NCI-H1436 (cell line): ENCODE results near the gene NAV1.
"Not testable (repeated sequence)": the region's sequence is repeated elsewhere in the genome, so short reads cannot be mapped to it uniquely, and the experiment has no call there.

Source experiments
- DNase-seq: peaks from one replicate; lab custom pipeline; 2025; lab: John Stamatoyannopoulos, UW

Gene NAV1

DNA sequence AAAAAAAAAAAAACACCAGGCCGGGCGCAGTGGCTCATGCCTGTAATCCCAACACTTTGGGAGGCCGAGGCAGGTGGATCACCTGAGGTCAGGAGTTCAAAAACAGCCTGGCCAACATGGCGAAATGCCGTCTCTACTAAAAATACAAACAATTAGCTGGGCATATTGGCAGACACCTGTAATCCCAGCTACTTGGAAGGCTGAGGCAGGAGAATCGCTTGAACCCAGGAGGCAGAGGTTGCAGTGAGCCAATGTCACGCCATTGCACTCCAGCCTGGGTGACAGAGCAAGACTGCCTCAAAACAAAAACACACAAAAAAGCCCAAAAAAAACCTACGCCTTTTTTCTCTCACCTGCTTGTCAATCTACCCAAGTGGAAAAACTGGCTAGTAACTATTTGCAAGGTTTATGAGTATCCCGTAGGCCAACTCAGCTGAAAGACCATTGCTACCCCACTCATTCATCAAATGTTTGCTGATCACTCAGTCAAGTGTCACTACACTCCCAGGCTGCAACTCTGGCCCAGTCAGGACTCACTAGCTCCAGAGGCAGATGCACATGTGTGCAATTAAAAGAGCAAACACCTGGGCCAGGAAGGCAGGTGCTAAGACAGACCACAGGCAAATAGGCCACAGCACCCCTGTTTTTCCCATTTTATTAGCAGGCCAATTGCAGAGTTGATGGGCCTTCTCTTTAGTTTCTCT, 34.0 kb upstream of the NAV1 start:
- no peak for DNase-seq

GRCh38 chr1:201505503-201505890, 33.4 kb upstream of the NAV1 start:
- DNase-seq, result no peak

DNA sequence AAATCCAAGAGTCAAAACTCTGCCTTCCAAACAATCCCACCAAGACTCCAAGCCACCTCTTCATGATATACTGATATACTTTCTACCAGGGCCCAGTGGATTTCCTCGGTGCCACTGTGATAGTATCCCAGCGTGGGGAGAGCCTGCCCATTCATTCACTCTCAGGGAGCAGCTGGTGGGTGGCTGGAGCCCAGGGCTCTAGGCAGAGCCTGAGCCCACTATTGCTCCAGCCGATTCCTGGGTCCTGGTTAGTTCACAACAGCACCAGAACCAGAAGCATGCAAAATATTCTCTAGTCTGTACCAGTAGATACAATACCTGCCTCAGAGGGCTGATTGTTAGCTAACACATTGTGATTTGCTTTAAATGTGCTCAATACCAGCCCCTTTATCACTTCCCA, 32.8 kb upstream of the NAV1 start:
- no peak for DNase-seq

DNA sequence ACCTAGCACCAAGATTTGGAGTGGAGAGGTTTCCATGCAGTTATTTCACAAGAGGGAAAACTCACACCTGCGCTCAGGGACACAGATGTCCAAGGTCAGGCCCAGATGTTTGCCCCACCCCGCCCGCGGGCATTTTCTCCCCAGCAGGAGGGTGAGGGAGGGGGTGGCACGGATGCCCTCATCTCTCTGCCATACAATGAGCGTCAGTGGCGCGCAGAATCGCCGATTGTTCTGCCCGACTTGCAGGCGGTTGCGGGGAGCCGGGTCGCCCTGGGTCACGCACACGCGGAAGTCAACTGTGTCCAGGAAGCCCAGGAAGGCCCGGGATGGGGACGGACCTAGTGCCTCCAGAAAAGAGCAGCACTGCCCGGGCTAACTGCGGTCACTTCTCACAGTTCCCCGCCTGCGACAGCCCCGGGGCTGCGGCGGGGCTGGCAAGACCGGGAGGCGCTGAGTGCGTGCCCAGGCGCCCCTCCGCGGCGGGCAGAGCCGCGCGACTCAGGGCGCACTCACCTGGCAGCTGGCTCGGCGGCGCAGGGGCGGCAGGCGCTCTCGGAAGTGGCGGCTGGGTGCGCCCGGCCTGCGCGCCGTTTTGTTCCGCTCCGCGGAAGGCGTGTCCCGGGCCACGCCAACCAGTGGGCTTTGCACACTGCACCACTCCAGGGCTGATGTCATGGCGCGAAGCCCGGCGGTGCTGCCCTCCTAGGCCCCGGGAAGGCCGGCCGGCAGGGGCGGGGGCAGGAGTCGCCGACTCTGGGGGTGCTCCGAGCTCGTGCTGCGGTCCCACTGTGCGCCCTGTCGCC, 32.2 kb upstream of the NAV1 start, which contains the start of gene CSRP1:
CSRP1 (minus strand) TSS at position 567 of the 803 bp plus-strand sequence. CDS start 10,820 bp downstream, outside the sequence.
- DNase-seq, result peak; percentile 86

DNA sequence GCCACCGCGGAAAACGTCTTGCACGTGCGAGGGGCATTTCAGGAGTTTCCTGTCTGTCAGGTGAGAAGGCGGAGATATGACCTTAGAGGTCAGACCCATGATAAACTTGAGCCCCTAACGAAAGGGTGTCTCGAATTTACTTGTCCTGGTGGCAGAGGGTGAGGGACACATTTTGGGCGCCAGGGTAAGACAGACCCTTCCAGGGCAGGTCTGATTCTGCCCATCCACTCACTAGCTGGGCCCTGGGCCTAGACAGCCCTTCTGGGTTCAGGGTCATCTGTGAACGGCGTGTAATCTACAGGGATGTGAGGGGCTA, 31.6 kb upstream of the NAV1 start:
- DNase-seq, result no peak

DNA sequence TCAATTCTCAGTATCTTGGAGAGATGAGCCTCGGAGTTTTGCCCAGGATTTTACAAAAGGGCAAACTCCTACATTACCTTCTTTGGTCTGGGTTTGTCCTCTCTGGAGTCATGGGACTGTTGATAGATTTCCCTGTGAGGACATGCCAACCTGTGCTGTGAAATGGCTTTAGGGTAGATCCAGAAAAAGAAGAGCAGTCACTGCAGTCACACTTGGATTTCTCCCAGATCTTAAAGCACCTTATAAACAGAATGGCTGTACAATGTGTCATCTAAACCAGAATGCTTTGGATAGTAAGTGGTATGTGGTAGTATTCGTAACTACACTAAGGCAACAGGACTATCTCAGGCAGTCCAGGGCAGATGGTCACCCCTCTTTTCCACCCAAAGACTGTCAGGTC, 30.1 kb upstream of the NAV1 start:
- DNase-seq, result no peak

- no peak for DNase-seq
Observed at GRCh38 chr1:201509601-201510374, 29.1 kb upstream of the NAV1 start.

DNA sequence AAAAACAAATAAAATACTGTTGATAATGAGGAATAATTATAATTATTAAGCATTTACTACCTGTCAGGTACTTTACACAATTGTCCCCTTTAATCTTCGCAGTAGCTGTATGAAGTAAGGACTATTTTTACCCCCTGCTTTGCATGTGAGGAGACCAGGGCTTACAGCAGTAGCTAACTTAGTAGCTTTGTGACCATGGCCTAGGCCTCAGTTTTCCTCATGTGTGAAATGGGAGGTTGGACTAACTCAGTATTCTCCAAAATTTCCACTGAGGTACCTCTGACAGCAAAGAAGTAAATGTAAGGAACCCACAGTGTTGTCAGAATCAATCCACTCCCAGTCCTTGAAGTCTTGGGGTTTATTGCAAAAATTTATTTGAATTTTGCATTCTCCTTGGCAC, 28.2 kb upstream of the NAV1 start:
- no peak for DNase-seq

DNA sequence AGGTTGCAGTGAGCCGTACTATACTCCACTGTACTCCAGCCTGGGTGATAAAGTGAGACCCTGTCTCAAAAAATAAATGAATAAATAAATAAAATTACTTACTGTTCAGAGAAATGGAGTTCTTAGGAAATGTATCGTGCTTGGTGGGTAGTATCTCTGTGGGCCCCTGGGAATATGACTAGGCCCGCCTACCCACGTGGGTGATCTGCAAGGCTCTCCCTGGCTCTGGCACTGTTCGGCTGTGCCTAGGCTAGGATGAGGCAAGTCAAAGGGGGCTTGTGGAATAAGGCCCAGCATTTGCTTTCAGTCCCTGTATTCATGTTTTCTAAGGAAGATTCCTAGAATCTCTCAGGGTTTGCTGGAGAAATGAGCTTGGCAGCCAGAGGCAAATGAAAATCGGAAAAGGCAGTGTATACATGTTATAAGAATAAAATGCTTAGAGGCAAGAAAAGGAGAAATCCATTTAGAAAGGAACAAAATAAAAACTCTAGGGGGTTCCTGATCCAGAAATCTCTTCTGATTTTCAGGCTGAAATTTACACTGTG, 27.5 kb upstream of the NAV1 start:
- DNase-seq, result no peak

DNA sequence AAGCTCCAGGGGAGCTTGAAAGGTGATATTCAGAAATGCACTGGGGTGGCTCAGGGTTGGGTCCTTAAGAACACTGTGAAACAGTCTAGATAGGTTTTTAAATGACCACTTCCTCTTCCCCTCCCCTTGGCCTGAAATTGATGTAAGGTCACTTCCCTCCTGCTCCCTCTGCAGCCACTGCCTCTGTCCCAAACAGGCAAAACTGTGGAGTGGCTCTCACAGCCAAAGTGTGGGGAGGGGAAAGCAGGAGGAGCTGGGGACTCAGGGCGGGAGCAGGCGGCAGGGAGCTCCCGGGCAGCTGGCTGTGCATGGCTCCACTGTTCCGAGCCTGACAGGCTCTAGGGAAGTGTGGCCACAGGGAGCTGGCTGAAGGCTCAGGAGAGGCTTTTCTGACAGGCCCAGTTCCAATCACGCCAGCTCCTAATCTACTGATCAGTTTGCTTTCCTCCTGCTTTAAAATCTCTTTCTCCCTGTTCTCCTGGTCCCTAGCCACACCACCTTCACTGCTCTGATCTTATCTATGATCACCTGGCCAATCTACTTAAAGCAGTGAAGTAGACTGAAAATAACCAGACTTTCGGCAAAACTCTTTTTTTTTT, 26.9 kb upstream of the NAV1 start:
- no peak for DNase-seq

DNA sequence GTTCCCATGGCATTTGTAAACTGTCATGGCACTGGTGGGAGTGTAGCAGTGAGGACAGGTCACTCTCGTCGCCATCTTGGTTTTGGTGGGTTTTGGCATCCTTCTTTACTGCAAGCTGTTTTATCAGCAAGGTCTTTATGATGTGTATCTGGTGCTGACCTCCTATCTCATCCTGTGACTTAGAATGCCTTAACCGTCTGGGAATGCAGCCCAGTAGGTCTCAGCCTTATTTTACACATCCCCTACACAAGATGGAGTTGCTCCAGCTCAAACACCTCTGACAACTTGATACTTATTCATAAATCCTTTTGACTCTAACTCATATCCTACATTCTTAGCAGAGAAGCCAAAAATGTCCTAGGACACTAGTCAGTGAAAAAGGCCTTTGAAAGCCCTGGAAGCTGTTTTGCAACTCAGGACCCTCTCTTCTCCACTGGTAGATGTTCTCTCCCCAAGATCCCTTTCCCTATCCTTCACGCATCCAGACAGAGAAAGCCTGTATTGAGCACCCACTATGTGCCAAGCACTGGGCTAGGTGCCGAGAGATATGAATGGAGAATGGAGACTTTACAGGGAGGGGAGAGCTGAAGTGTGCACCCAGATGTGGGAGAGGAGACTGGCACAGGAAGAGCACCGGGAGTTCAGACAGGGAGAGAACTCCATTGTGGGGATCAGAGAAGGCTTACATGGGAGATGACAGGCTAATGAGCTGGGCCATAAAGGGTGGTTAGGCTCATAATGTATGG, 25.3 kb upstream of the NAV1 start:
- no peak for DNase-seq

- DNase-seq, result no peak
Observed at GRCh38 chr1:201514466-201514865, 24.5 kb upstream of the NAV1 start.

- DNase-seq, result no peak
Observed at GRCh38 chr1:201515062-201515750, 23.7 kb upstream of the NAV1 start.

GRCh38 chr1:201515895-201516294, 23.0 kb upstream of the NAV1 start:
- no peak for DNase-seq

DNA sequence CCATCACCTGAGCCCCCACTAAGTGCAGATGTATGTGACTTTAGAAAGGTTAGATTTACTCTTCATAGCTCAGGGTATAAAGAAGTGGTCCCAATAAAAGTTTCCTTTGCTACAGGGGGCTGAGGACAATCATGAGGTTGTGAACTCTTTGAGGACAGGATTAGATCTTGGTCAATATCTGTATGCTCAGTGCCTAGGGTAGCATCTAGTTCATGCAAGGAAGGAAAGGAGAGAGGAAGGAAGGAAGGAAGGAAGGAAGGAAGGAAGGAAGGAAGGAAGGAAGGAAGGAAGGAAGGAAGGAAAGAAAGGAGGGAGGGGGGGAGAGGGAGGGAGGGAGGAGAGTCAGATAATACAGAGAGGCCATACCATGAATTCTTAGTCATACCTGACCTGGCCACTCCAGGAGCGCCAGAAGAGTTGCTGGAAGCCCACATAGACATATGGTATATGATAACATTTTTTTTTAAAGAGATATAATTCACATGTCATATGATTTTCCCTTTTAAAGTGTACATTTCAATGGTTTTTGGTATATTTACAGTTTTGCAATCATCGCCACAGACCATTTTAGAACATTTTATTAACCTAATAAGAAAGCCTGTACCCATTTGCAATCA, 22.3 kb upstream of the NAV1 start:
- DNase-seq, result no peak

- no peak for DNase-seq
Observed at GRCh38 chr1:201517631-201518030, 21.3 kb upstream of the NAV1 start.

DNA sequence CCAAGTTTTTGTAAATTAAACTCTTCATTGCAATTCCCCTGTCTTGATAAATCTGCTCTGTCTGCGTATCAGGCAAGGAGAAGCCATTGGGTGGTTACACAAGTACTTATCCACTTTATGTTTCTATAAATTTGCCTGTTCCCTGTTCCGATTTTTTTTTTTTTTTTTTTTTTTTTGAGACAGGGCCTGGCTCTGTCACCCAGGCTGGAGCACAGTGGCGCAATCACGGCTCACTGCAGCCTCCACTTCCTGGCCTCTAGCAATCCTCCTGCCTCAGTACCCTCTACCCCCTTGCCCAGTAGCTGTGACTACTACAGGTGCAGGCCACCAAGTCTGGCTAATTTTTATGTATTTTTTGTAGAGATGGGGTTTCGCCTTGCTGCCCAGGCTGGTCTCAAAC, 20.9 kb upstream of the NAV1 start:
- DNase-seq, result no peak

DNA sequence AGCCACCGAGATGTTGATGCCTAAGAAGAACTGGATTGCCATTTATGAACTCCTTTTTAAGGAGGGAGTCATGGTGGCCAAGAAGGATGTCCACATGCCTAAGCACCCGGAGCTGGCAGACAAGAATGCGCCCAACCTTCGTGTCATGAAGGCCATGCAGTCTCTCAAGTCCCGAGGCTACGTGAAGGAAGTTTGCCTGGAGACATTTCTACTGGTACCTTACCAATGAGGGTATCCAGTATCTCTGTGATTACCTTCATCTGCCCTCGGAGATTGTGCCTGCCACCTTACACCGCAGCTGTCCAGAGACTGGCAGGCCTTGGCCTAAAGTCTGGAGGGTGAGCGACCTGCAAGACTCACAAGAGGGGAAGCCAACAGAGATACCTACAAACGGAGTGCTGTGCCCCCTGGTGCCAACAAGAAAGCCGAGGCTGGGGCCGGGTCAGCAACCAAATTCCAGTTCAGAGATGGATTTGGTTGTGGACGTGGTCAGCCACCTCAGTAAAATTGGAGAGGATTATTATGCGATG, 18.8 kb upstream of the NAV1 start:
- not testable (repeated sequence) for DNase-seq

DNA sequence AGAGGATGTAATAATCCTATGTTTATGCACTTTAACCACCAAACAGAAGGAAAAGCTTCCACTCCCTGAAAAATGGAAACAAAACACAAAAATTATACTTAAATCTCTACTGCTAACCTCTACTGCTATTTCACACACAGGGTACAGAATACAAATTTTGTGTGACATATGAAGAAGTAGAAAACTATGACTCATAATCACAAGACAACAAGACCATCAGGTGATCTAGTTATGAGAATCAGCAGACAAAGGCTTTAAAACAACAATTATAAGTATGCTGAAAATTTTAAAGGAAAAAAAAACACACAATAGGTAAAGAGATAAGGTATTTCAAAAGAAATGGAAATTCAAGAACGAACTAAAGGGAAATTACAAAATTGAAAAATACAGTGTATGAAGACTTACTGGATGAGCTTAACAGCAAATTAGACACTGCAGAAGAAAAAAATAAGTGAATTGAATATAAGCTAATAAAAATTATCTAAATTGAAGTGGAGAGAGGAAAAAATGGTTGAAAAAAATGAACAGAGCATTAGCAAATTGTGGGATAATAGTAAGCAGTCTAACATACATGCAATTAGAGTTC, 13.6 kb upstream of the NAV1 start:
- no peak for DNase-seq

GRCh38 chr1:201527879-201528278, 11.0 kb upstream of the NAV1 start:
- DNase-seq, result no peak
